Gastrocnemius medialis (tissue), 4 donors: Measurements from ENCODE around the gene ZNF625. TPM values are rescaled to one million over a fixed set of nuclear protein-coding genes. Genes with fewer than 3 reads are reported as not detected.
"Not testable (repeated sequence)": the region's sequence is repeated elsewhere in the genome, so short reads cannot be mapped to it uniquely, and the experiment has no call there.

Experiments
- ATAC-seq, 2 donors: fragments of 150-250 bp; one replicate each; pipeline ENCODE4 v1.9.1; 2016
- DNase-seq, 2 donors: peaks; one replicate each; pipeline ENCODE4 v3.0.0-alpha.2; 2019
- H3K27ac ChIP-seq, 4 donors: fragments of 200-600 bp; sonication (generic); 1 replicate in 1 of 4; 2 replicates in 3 of 4; pipeline ENCODE4 v1.5.1; 2016 to 2018; ENCODE audit warnings: mild to moderate bottlenecking in 2 of 4, moderate library complexity in 1 of 4
- H3K27me3 ChIP-seq, 3 donors: fragments of 200-600 bp; sonication (generic) in 2 of 3; 1 replicate in 1 of 3; 2 replicates in 2 of 3; pipeline versions ENCODE4 v1.5.1 to v1.6.0; 2016 to 2019; ENCODE audit warnings: mild to moderate bottlenecking in 1 of 3, moderate library complexity in 1 of 3
- H3K36me3 ChIP-seq, 2 donors: fragments of 200-600 bp; sonication (generic) in 1 of 2; one replicate each; pipeline ENCODE4 v1.5.1; 2017 to 2018
- H3K4me1 ChIP-seq, 2 donors: fragments of 200-600 bp; sonication (generic) in 1 of 2; one replicate each; pipeline ENCODE4 v1.5.1; 2016 to 2017; ENCODE audit warnings: mild to moderate bottlenecking in 2 of 2
- H3K4me3 ChIP-seq, 4 donors: fragments of 200-600 bp; sonication (generic) in 3 of 4; 1 replicate in 1 of 4; 2 replicates in 3 of 4; pipeline ENCODE4 v1.5.1; 2016 to 2019; ENCODE audit warnings: mild to moderate bottlenecking in 2 of 4
- H3K9me3 ChIP-seq, 3 donors: fragments of 200-600 bp; sonication (generic) in 2 of 3; 1 replicate in 1 of 3; 2 replicates in 2 of 3; pipeline ENCODE4 v1.5.1; 2016 to 2019
- CTCF ChIP-seq, 5 experiments: fragments of 450-650 bp in 3 of 5; fragments of 200-600 bp in 2 of 5; sonication (generic) in 2 of 5; IDR thresholded peaks in 4 of 5; conservative IDR thresholded peaks in 1 of 5; 1 replicate in 4 of 5; 2 replicates in 1 of 5; pipeline ENCODE4 v1.5.1; 2016 to 2019; ENCODE audit warnings: antibody characterized with exemption in 5 of 5, mild to moderate bottlenecking in 3 of 5, moderate library complexity in 3 of 5
- POLR2A ChIP-seq, 2 donors: fragments of 450-650 bp; IDR thresholded peaks; one replicate each; pipeline ENCODE4 v1.6.1; 2017; ENCODE audit warnings: antibody characterized with exemption in 2 of 2, mild to moderate bottlenecking in 2 of 2, moderate library complexity in 2 of 2
- in situ Hi-C, 4 donors: fragments of 200-750 bp; cut with MboI; loops; one replicate each; pipeline versions ENCODE4 v1.15.0 to v1.8.0; 2017; ENCODE audit warnings: low sequenced_read_pairs in 4 of 4
- intact Hi-C: fragments of 100-400 bp; cut with DNase I; formaldehyde crosslinking; loops from one replicate; pipeline ENCODE4 v1.15.1; 2023; ENCODE audit warnings: low total_unique reads
- total RNA-seq, 4 donors: library from RNA; depleted of rRNA; stranded (reverse); fragments of >200 nt; gene quantifications; one replicate each; pipeline versions ENCODE4 v1.1.0 to v1.2.3, GENCODE V29; 2016

ZNF625 gene
- total RNA-seq, 4 donors from 2014 or later = 0.22 to 1.4 (median 0.50) TPM

- ATAC-seq = no peak
- peaks cover 0 to 35% of the 10 kb centered on the region in 2 donors for H3K36me3 ChIP-seq
- intact Hi-C loops (no loop called here), in situ Hi-C loops (no loop called here)
- H3K27me3 ChIP-seq = no peaks in the 10 kb centered on the region
- no peak for DNase-seq
- no peak overlapping the region for H3K4me3 ChIP-seq
- no peak overlapping the region for H3K27ac ChIP-seq
- TF ChIP-seq POLR2A (IDR thresholded peaks at IDR 0.05) = no peak
- no peak for TF ChIP-seq CTCF (IDR thresholded peaks at IDR 0.05 in 4 of 5, conservative IDR thresholded peaks at IDR 0.05 in 1 of 5)
- H3K9me3 ChIP-seq = peaks cover 0 to 3% (median 0%) of the 10 kb centered on the region in 3 donors
- no peaks in the 10 kb centered on the region for H3K4me1 ChIP-seq
These were observed 43.8 kb downstream of the ZNF625 start for GRCh38 chr19:12112701-12113100.

- Histone ChIP-seq H3K4me1 (no peaks in the 10 kb centered on the region), H3K4me3 (no peak overlapping the region), H3K27ac (no peak overlapping the region), H3K36me3 (peaks cover 0 to 35% of the 10 kb centered on the region in 2 donors), H3K9me3 (peaks cover 0 to 3% (median 0%) of the 10 kb centered on the region in 3 donors), H3K27me3 (no peaks in the 10 kb centered on the region)
- no peak for TF ChIP-seq CTCF (IDR thresholded peaks at IDR 0.05 in 4 of 5, conservative IDR thresholded peaks at IDR 0.05 in 1 of 5)
- no peak for TF ChIP-seq POLR2A (IDR thresholded peaks at IDR 0.05)
- in situ Hi-C loops (no loop called here), intact Hi-C loops (no loop called here)
- ATAC-seq = no peak
- DNase-seq = no peak
These were observed 44.4 kb downstream of the ZNF625 start for GRCh38 chr19:12111943-12112637.

- intact Hi-C loops = no loop called here
- H3K9me3 ChIP-seq = peaks cover 0 to 3% (median 0%) of the 10 kb centered on the region in 3 donors
- no peaks in the 10 kb centered on the region for H3K27me3 ChIP-seq
- H3K4me3 ChIP-seq = no peak overlapping the region
- no peaks in the 10 kb centered on the region for H3K4me1 ChIP-seq
- TF ChIP-seq CTCF (IDR thresholded peaks at IDR 0.05 in 4 of 5, conservative IDR thresholded peaks at IDR 0.05 in 1 of 5) (no peak), POLR2A (IDR thresholded peaks at IDR 0.05) (no peak)
- DNase-seq (no peak), ATAC-seq (no peak)
- peaks cover 0 to 35% of the 10 kb centered on the region in 2 donors for H3K36me3 ChIP-seq
- in situ Hi-C loops = no loop called here
- no peak overlapping the region for H3K27ac ChIP-seq
These were observed 45.4 kb downstream of the ZNF625 start for GRCh38 chr19:12111176-12111575.

GRCh38 chr19:12103909-12104308, 52.6 kb downstream of the ZNF625 start:
- DNase-seq, H3K4me3 ChIP-seq, H3K27ac ChIP-seq, H3K4me1 ChIP-seq, intact Hi-C loops, H3K27me3 ChIP-seq, H3K9me3 ChIP-seq, H3K36me3 ChIP-seq, in situ Hi-C loops, ATAC-seq: not testable (repeated sequence)

- no peak for TF ChIP-seq POLR2A (IDR thresholded peaks at IDR 0.05)
- TF ChIP-seq CTCF (IDR thresholded peaks at IDR 0.05 in 4 of 5, conservative IDR thresholded peaks at IDR 0.05 in 1 of 5) = no peak
- H3K27me3 ChIP-seq = no peaks in the 10 kb centered on the region
- no peaks in the 10 kb centered on the region for H3K4me1 ChIP-seq
- DNase-seq (no peak), ATAC-seq (no peak)
- intact Hi-C loops = no loop called here
- in situ Hi-C loops = no loop called here
- H3K27ac ChIP-seq = no peak overlapping the region
- no peak overlapping the region for H3K4me3 ChIP-seq
- H3K9me3 ChIP-seq = no peaks in the 10 kb centered on the region
- H3K36me3 ChIP-seq = peaks cover 0 to 4% of the 10 kb centered on the region in 2 donors
These were observed 58.5 kb downstream of the ZNF625 start for GRCh38 chr19:12098040-12098439.
